KMS-11 (cell line): Measurements from ENCODE around the gene KCNJ8.
"Not testable (repeated sequence)": the region's sequence is repeated elsewhere in the genome, so short reads cannot be mapped to it uniquely, and the experiment has no call there.

Experiments used
- H2AFZ ChIP-seq: fragments of 200-600 bp; sonication (generic); 2 replicates; pipeline ENCODE4 v1.6.1; 2016; ENCODE audit warnings: antibody characterized with exemption, mixed run types, low read depth
- H3K27ac ChIP-seq: fragments of 200-600 bp; sonication (generic); 2 replicates; pipeline ENCODE4 v1.6.1; 2016; ENCODE audit warnings: mild to moderate bottlenecking, mixed run types
- H3K27me3 ChIP-seq: fragments of 200-600 bp; sonication (generic); 2 replicates; pipeline ENCODE4 v1.6.1; 2017; ENCODE audit warnings: mild to moderate bottlenecking, low read depth, mixed run types, moderate library complexity; ENCODE audit not compliant: insufficient read depth
- H3K36me3 ChIP-seq: fragments of 200-600 bp; sonication (generic); 2 replicates; pipeline ENCODE4 v1.6.1; 2017; ENCODE audit warnings: mild to moderate bottlenecking, mixed run types; ENCODE audit not compliant: insufficient read depth
- H3K4me1 ChIP-seq: fragments of 200-600 bp; sonication (generic); 2 replicates; pipeline ENCODE4 v1.6.1; 2016; ENCODE audit warnings: mild to moderate bottlenecking, low read depth, mixed run types; ENCODE audit not compliant: poor library complexity, severe bottlenecking
- H3K4me2 ChIP-seq: fragments of 200-600 bp; sonication (generic); 2 replicates; pipeline ENCODE4 v1.7.0; 2016; ENCODE audit warnings: mild to moderate bottlenecking, mixed run types
- H3K4me3 ChIP-seq: fragments of 200-600 bp; sonication (generic); IDR thresholded peaks from 2 replicates; pipeline ENCODE4 v1.6.1; 2017; ENCODE audit warnings: low read depth, low read length, mixed read lengths; ENCODE audit not compliant: insufficient read depth
- H3K79me2 ChIP-seq: fragments of 200-600 bp; sonication (generic); 2 replicates; pipeline ENCODE4 v1.6.1; 2016; ENCODE audit warnings: low read depth, mixed run types; ENCODE audit not compliant: insufficient read depth
- H3K9ac ChIP-seq: fragments of 200-600 bp; sonication (generic); 2 replicates; pipeline ENCODE4 v1.6.1; 2016; ENCODE audit warnings: mild to moderate bottlenecking, mixed run types
- H4K20me1 ChIP-seq: fragments of 200-600 bp; sonication (generic); 2 replicates; pipeline ENCODE4 v1.6.1; 2016; ENCODE audit warnings: mild to moderate bottlenecking, mixed run types; ENCODE audit not compliant: insufficient read depth
- TF ChIP-seq, protein P1 (sequence below): fragments of 200-600 bp; sonication (generic); conservative IDR thresholded peaks from 2 replicates; pipeline ENCODE4 v1.6.1; 2017; ENCODE audit warnings: low read depth, mild to moderate bottlenecking, antibody characterized with exemption, low read length, moderate library complexity, mixed read lengths

KCNJ8 gene

DNA sequence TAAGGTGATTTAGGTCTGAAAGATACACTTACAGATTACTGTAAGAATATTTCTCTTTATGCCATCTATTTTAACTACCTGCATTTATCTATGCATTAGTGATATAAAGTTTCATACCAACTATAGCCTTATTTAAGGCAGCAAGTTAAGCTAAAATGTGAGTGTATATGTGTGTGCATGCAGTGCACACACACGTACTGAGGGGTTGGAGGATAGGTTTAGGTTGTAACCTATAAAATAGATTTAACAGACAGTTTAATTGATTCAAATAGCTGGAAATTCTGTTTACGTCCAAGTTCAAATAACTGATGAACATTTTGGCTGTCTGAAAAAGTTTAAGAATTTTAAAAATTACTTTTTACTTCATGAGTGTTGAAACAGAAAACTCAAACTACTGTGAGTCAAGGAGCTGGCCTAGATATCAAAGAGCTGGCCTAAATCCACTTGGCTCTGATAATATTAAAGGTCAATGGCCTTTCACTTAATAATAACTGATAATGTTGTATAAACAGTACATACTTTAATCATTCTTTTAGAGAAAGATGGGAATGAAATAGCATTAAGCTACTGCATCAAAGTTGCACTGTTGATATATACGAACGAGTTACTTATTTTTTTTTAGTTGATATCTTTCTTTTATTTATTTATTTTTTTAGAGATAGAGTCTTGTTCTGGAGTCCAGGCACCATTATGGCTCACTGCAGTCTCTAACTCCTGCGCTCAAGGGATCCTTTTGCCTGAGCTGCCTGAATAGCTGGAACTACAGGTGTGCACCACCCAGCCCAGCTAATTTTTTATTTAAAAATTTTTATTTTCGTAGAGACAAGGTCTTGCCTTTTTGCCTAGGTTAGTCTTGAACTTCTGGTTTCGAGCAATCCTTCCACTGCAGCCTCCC is 13.8 kb upstream of the KCNJ8 start:
- no peak overlapping the region for H3K4me2 ChIP-seq
- no peaks in the 10 kb centered on the region for H3K36me3 ChIP-seq
- no peaks in the 10 kb centered on the region for H3K79me2 ChIP-seq
- no peaks in the 10 kb centered on the region for H3K4me1 ChIP-seq
- TF ChIP-seq, protein P1, sequence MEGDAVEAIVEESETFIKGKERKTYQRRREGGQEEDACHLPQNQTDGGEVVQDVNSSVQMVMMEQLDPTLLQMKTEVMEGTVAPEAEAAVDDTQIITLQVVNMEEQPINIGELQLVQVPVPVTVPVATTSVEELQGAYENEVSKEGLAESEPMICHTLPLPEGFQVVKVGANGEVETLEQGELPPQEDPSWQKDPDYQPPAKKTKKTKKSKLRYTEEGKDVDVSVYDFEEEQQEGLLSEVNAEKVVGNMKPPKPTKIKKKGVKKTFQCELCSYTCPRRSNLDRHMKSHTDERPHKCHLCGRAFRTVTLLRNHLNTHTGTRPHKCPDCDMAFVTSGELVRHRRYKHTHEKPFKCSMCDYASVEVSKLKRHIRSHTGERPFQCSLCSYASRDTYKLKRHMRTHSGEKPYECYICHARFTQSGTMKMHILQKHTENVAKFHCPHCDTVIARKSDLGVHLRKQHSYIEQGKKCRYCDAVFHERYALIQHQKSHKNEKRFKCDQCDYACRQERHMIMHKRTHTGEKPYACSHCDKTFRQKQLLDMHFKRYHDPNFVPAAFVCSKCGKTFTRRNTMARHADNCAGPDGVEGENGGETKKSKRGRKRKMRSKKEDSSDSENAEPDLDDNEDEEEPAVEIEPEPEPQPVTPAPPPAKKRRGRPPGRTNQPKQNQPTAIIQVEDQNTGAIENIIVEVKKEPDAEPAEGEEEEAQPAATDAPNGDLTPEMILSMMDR = no peak
- H3K27ac ChIP-seq = no peak overlapping the region
- H3K4me3 ChIP-seq = no peak overlapping the region
- no peak overlapping the region for H2AFZ ChIP-seq
- H3K27me3 ChIP-seq = no peaks in the 10 kb centered on the region
- H3K9ac ChIP-seq = no peak overlapping the region
- H4K20me1 ChIP-seq = no peaks in the 10 kb centered on the region

DNA sequence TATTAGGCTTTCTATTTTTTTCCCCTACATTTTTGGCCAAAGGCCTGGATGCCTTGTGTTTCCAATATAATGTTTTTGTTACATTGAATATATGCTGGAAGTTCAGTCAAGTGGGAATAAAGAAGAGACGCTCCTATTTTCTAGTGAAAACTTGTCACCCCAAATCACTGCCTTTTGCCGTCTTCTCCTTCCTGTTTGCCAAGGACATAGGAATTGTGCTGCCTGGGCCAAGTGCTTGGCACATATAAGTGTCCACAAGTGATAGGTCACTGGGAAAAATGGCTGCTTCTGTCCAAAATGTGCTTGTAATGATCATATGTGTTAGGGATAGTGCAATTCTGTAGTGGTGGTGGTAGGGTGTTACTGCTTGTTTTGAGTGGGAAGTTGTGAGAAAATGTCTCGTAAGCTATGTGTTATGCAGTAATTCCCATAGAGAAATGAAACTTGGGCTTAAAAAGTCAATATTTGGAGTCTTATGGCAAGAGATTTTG is 11.6 kb upstream of the KCNJ8 start:
- Histone ChIP-seq H3K36me3 (no peaks in the 10 kb centered on the region), H2AFZ (no peak overlapping the region), H3K4me2 (no peak overlapping the region), H3K4me1 (no peaks in the 10 kb centered on the region), H3K9ac (no peak overlapping the region), H3K27me3 (no peaks in the 10 kb centered on the region), H4K20me1 (no peaks in the 10 kb centered on the region), H3K4me3 (no peak overlapping the region), H3K79me2 (no peaks in the 10 kb centered on the region), H3K27ac (no peak overlapping the region)
- TF ChIP-seq, protein P1 = no peak

DNA sequence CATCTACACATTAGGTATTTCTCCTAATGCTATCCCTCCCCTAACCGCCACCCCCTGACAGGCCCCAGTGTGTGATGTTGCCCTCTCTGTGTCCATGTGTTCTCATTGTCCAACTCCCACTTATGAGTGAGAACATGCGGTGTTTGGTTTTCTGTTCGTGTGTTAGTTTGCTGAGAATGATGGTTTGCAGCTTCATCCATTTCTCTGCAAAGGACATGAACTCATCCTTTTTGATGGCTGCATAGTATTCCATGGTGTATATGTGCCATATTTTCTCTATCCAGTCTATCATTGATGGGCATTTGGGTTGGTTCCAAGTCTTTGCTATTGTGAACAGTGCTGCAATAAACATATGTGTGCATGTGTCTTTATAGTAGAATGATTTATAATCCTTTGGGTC is 8.2 kb upstream of the KCNJ8 start:
- not testable (repeated sequence) for H3K4me1 ChIP-seq, H2AFZ ChIP-seq, H4K20me1 ChIP-seq, H3K27me3 ChIP-seq, H3K27ac ChIP-seq, H3K79me2 ChIP-seq, H3K9ac ChIP-seq, H3K36me3 ChIP-seq, H3K4me3 ChIP-seq, H3K4me2 ChIP-seq

DNA sequence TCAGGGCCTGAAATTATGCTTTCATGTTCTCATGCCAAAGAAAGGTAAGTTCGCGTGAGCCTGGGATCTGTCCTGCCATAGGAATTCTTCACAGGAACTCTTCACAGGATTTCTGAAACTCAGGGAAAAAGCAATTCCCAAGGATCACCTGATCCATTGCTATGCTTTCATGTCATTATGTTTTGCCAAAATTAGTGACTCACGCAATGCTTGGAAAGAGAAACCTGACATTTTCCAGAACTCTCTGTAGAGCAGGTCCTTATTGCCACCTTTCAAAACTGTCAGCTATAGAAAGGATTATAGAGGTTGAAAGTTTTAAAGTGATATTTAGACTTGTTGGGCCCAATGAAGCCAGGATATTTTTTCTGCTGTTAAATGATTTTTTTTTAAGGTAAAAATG is 6.3 kb upstream of the KCNJ8 start:
- Histone ChIP-seq H2AFZ (no peak overlapping the region), H3K4me2 (no peak overlapping the region), H4K20me1 (no peaks in the 10 kb centered on the region), H3K4me3 (no peak overlapping the region), H3K36me3 (no peaks in the 10 kb centered on the region), H3K4me1 (no peaks in the 10 kb centered on the region), H3K27ac (no peak overlapping the region), H3K79me2 (no peaks in the 10 kb centered on the region), H3K9ac (no peak overlapping the region), H3K27me3 (no peaks in the 10 kb centered on the region; the same call in 1 of the 2 replicates)
- TF ChIP-seq, protein P1 = no peak

DNA sequence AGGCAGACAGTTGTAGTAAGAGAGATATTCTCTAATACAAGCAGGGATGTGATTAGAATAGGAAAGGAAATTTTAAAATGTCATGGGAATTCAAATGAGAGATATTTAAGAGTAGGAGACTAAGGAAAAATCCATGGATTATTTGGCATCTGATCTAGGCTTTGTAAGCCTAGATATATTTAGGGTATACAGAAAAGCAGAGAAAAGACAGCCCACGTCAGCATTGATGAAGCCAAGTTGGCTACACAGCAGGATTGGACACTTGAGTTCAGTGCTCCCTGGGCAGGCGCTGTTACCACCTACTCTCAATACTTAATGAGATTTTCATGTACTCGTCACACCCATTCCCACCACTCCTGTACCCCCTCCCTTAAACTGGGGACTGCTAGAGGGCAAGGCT is 1.7 kb upstream of the KCNJ8 start:
- Histone ChIP-seq H3K27ac (no peak overlapping the region), H3K9ac (no peak overlapping the region), H3K36me3 (no peaks in the 10 kb centered on the region), H4K20me1 (no peaks in the 10 kb centered on the region), H3K79me2 (no peaks in the 10 kb centered on the region), H2AFZ (no peak overlapping the region), H3K27me3 (no peaks in the 10 kb centered on the region; the same call in 1 of the 2 replicates), H3K4me3 (no peak overlapping the region), H3K4me1 (no peaks in the 10 kb centered on the region), H3K4me2 (no peak overlapping the region)
- TF ChIP-seq, protein P1 = no peak
